Right hindlimb (tissue), 1 donor: ENCODE measurements around the gene PER3.
"Not testable (repeated sequence)": the region's sequence is repeated elsewhere in the genome, so short reads cannot be mapped to it uniquely, and the experiment has no call there.

Experiments
- DNase-seq: peaks from one replicate; pipeline ENCODE4 v3.0.0-alpha.2; 2018

The PER3 gene

GRCh38 chr1:7781501-7781900 lies 2.6 kb upstream of the PER3 start:
- no peak for DNase-seq

GRCh38 chr1:7781923-7782495 lies 2.1 kb upstream of the PER3 start:
- no peak for DNase-seq

- no peak for DNase-seq
These were observed 846 bp upstream of the PER3 start for GRCh38 chr1:7783178-7783711.

GRCh38 chr1:7784492-7785071 lies 491 bp downstream of the PER3 start:
- peak; percentile 39 for DNase-seq

- no peak for DNase-seq
These were observed 1.0 kb downstream of the PER3 start for GRCh38 chr1:7785108-7785507.

- DNase-seq, result no peak
These were observed 2.7 kb downstream of the PER3 start for GRCh38 chr1:7786795-7787194.

- DNase-seq, result no peak
These were observed 5.7 kb downstream of the PER3 start for GRCh38 chr1:7789828-7790227.

GRCh38 chr1:7791027-7791426 lies 6.9 kb downstream of the PER3 start:
- not testable (repeated sequence) for DNase-seq

GRCh38 chr1:7795406-7795805 lies 11.3 kb downstream of the PER3 start:
- DNase-seq, result no peak

GRCh38 chr1:7805460-7805859 lies 21.4 kb downstream of the PER3 start:
- DNase-seq, result no peak

- no peak for DNase-seq
These were observed 24.3 kb downstream of the PER3 start for GRCh38 chr1:7808253-7808844.

GRCh38 chr1:7809742-7810141 lies 25.7 kb downstream of the PER3 start:
- DNase-seq, result no peak

GRCh38 chr1:7810395-7810794 lies 26.3 kb downstream of the PER3 start:
- DNase-seq, result no peak

- no peak for DNase-seq
These were observed 27.4 kb downstream of the PER3 start for GRCh38 chr1:7811476-7811875.

GRCh38 chr1:7813677-7814373 lies 29.7 kb downstream of the PER3 start:
- DNase-seq, result no peak

GRCh38 chr1:7821282-7821681 lies 37.2 kb downstream of the PER3 start:
- DNase-seq, result no peak

GRCh38 chr1:7824701-7825100 lies 40.6 kb downstream of the PER3 start:
- DNase-seq, result no peak

GRCh38 chr1:7826363-7826762 lies 42.3 kb downstream of the PER3 start:
- DNase-seq, result no peak

- peak; percentile 30 for DNase-seq
These were observed 43.2 kb downstream of the PER3 start for GRCh38 chr1:7827126-7827955.

GRCh38 chr1:7831458-7831857 lies 47.4 kb downstream of the PER3 start:
- no peak for DNase-seq

GRCh38 chr1:7833035-7833434 lies 48.9 kb downstream of the PER3 start:
- no peak for DNase-seq

- no peak for DNase-seq
These were observed 54.6 kb downstream of the PER3 start for GRCh38 chr1:7838714-7839113.

- no peak for DNase-seq
These were observed 55.4 kb downstream of the PER3 start for GRCh38 chr1:7839526-7839925.
